ENCODE results near the gene USO1. TPM values are rescaled to one million over a fixed set of nuclear protein-coding genes. Genes with fewer than 3 reads are reported as not detected.

The USO1 gene
- total RNA-seq, 1 experiment from 2014 or later: 110 TPM

DNA sequence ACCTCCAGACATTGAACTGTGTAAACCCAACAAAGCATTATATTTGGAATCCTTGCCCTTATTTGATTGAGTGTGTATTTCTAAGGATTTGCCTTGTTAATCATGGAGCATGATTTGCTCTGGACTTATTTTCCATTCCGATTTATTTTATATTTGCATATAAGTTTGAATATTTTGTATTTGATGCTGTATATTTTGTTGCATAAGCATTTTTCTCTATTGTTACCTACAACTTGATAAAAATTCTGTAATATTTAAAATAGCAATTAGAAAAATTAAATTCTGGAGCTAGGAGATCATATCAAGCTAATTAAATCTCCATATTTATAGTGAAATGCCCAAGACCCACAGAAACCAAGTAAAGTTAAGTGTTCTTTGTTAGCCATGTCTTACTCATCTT, 47.2 kb downstream of the USO1 start:
- Histone ChIP-seq H4K8ac (replicated peaks; ENCODE audit: insufficient read length, low read depth, low read length) (no peak overlapping the region), H3K79me1 (ENCODE audit: insufficient read depth, low read depth, low read length, poor library complexity, severe bottlenecking) (no peaks in the 10 kb centered on the region), H3T11ph (ENCODE audit: low read length) (no peak overlapping the region), H3K18ac (ENCODE audit: insufficient read length, low read depth, low read length) (no peak overlapping the region), H3K27me3 (ENCODE audit: insufficient read depth, low read length) (no peaks in the 10 kb centered on the region), H3K4ac (ENCODE audit: low read depth, low read length) (no peak overlapping the region), H2BK20ac (ENCODE audit: low read depth, low read length, poor library complexity, severe bottlenecking) (no peak overlapping the region), H4K91ac (ENCODE audit: insufficient read length, low read depth, low read length) (no peak overlapping the region), H3K4me1 (ENCODE audit: insufficient read depth, low read length) (no peaks in the 10 kb centered on the region), H3K9me3 (ENCODE audit: control insufficient read depth, low read depth, low read length) (no peaks in the 10 kb centered on the region), H3K14ac (ENCODE audit: insufficient read depth, low read length) (no peak overlapping the region), H3K9ac (ENCODE audit: extremely low read depth, insufficient read length, low read length) (no peak overlapping the region), H3K56ac (ENCODE audit: insufficient read length, low read depth, low read length) (no peak overlapping the region), H4K20me1 (ENCODE audit: control insufficient read depth, insufficient read depth, insufficient read length) (no peaks in the 10 kb centered on the region), H3K23me2 (ENCODE audit: insufficient read length, low read depth, low read length, poor library complexity, severe bottlenecking) (no peaks in the 10 kb centered on the region), H2BK15ac (ENCODE audit: low read depth, low read length) (no peak overlapping the region), H2BK12ac (ENCODE audit: insufficient read length, low read depth, low read length) (no peak overlapping the region), H2AFZ (ENCODE audit: low read length) (no peak overlapping the region), H2BK5ac (ENCODE audit: insufficient read length, low read length) (no peak overlapping the region), H2BK120ac (ENCODE audit: low read depth, low read length, poor library complexity, severe bottlenecking) (no peak overlapping the region), H3K27ac (ENCODE audit: insufficient read length, low read depth, low read length) (no peak overlapping the region), H3K79me2 (ENCODE audit: insufficient read depth, low read length) (no peaks in the 10 kb centered on the region), H3K4me2 (ENCODE audit: insufficient read depth, insufficient read length, low read length) (no peak overlapping the region), H3K23ac (ENCODE audit: insufficient read length, low read depth, low read length) (no peak overlapping the region), H2AK5ac (ENCODE audit: insufficient read length, low read length) (no peak overlapping the region), H4K5ac (ENCODE audit: insufficient read length, low read depth, low read length) (no peak overlapping the region)
- peaks cover 22 to 71% (median 70%) of the 10 kb centered on the region in 3 experiments; a peak in 6 of 7 replicates for H3K36me3 Mint-ChIP-seq (ENCODE audit: insufficient read depth in 1 of 3, low read depth in 3 of 3)
- no CpG with 5 or more reads among the region's 1 CpG for WGBS (ENCODE audit: extremely low coverage, insufficient read length, low lambda C conversion rate)
- H3K27ac Mint-ChIP-seq: no peak overlapping the region
- no peak overlapping the region for H3K4me3 Mint-ChIP-seq
- no peak for TF ChIP-seq CTCF (conservative IDR thresholded peaks at IDR 0.05)
- H3K4me1 Mint-ChIP-seq: no peaks in the 10 kb centered on the region
- no peaks in the 10 kb centered on the region for H3K9me3 Mint-ChIP-seq
- no peaks in the 10 kb centered on the region for H3K27me3 Mint-ChIP-seq (ENCODE audit: low read depth)
- DNase-seq: no peak

All from H9 (cell line).